ENCODE measurements around the gene AGPAT2.
A peak's percentile ranks its signal among the peaks of the same experiment; 100 is the strongest.

Gene AGPAT2

DNA sequence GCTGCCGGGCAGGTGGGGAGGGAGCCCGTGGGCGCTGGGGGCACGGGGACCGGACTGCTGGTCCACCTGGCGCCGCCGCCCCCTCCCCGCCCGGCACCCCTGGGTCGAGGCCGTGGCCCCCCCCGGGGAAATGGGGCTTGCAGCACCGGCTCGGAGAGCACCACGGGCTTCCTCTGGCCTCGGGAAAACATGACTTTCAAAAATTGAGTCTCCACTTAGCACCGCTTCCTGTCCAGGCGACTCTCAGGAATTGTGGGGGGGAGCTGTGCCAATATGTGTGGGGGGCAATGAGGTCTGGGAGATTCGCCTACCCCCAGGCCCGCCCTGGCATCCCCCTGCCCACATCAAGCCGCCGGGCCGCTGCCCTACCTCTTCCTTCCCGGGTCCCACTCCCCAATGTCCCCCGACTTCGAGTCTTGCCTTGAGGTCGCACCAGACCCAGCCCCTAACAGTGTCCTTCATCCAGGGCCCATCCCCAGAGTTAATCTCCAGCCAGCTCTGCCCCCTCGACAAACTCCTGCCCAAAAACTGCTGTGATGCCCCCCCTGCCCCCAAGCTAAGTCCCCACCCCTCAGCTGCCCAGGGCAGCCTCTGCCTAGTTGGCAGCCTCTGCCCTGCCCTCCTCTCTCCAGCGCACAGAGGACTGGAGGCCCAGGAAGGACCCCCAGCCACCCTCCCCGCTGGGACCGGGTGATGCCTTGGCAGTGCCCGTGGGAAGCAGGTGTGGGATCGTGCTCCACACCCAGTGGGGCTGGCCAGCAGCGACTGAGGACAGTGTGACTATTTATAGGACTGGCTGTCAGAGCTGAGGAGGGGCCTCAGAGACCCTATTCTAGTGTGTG lies 20.7 kb downstream of the AGPAT2 start:
- Histone ChIP-seq H2BK5ac (ENCODE audit: low read depth, low read length, poor library complexity) (no peak overlapping the region), H4K8ac (ENCODE audit: low read depth, low read length) (no peak overlapping the region), H3K23ac (ENCODE audit: low read length) (no peak overlapping the region), H2AK5ac (ENCODE audit: low read length) (peak overlapping the region; percentile 36), H2BK12ac (ENCODE audit: low read length) (no peak overlapping the region), H3K79me1 (ENCODE audit: low read length) (peaks cover 3% of the 10 kb centered on the region), H3K4me3 (ENCODE audit: low read depth, low read length) (peak overlapping the region; percentile 55), H3K18ac (ENCODE audit: low read length) (no peak overlapping the region), H3K36me3 (ENCODE audit: control insufficient read depth in 1 of 2, insufficient read depth in 2 of 2, low read length in 2 of 2) (no peaks in the 10 kb centered on the region), H3K79me2 (ENCODE audit: control insufficient read depth, insufficient read depth, low read length, poor library complexity) (no peaks in the 10 kb centered on the region), H3K14ac (ENCODE audit: low read length) (no peak overlapping the region), H4K12ac (ENCODE audit: low read depth, low read length) (no peak overlapping the region), H3K27ac (ENCODE audit: low read depth, low read length) (no peak overlapping the region), H3K27me3 (ENCODE audit: insufficient read depth, low read length) (peaks cover 5% of the 10 kb centered on the region), H2BK120ac (ENCODE audit: insufficient read depth, low read length, poor library complexity) (no peak overlapping the region), H3K4me1 (ENCODE audit: control insufficient read depth in 1 of 2, insufficient read depth in 2 of 2, low read length in 2 of 2) (peaks cover 3 to 5% of the 10 kb centered on the region in 2 experiments), H3K4ac (ENCODE audit: low read depth, low read length) (no peak overlapping the region), H4K91ac (ENCODE audit: low read depth, low read length) (no peak overlapping the region), H3K9me3 (ENCODE audit: insufficient read depth, low read depth, low read length) (no peaks in the 10 kb centered on the region), H3K9ac (ENCODE audit: low read length) (no peak overlapping the region), H2AFZ (ENCODE audit: insufficient read depth, low read length, poor library complexity) (no peak overlapping the region), H3K4me2 (ENCODE audit: low read length) (peak overlapping the region; percentile 71)
- DNase-seq: no peak
- no CpG with 5 or more reads among the region's 35 CpGs for WGBS (ENCODE audit: extremely low coverage, insufficient coverage, insufficient read length)

DNA sequence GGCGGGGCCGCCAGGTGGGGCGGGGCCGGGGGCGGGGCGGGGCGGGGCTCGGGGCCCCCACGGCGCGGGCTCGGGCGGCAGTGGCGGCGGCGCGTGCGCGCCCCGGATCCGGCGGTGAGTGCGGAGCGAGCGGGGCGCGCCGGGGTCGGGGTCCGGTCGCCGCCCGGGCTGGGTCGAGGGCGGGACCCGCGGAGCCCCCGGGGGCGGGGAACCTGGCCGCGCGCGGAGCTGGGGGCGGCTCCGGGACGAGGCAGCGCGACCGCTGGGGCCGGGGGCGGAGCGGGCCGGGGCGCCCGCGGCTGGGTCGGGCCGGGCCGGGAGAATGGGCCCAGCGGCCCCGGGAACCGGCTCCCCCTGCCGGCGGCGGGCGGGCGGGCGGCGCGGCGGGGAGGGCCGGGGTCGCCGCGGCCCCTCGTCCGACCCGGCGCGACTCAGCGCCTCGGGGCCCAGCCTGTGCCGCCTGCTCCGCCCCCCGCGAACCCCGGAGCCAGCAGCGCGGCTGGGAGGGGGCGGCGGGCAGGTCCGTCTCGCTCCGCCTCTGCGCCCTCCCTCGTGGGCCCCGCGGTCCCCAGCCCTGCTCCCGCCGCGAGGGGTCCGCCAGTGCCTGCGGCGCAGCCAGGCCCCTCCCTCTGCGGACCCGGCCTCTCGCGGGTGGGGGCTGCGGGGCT lies 21.4 kb downstream of the AGPAT2 start:
- Histone ChIP-seq H3K27ac (ENCODE audit: low read depth, low read length) (no peak overlapping the region), H2BK120ac (ENCODE audit: insufficient read depth, low read length, poor library complexity) (no peak overlapping the region), H3K79me2 (ENCODE audit: control insufficient read depth, insufficient read depth, low read length, poor library complexity) (no peaks in the 10 kb centered on the region), H3K14ac (ENCODE audit: low read length) (no peak overlapping the region), H2AFZ (ENCODE audit: insufficient read depth, low read length, poor library complexity) (no peak overlapping the region), H4K12ac (ENCODE audit: low read depth, low read length) (no peak overlapping the region), H3K79me1 (ENCODE audit: low read length) (peaks cover 3% of the 10 kb centered on the region), H3K9ac (ENCODE audit: low read length) (no peak overlapping the region), H3K4me2 (ENCODE audit: low read length) (peak overlapping the region; percentile 71), H2BK5ac (ENCODE audit: low read depth, low read length, poor library complexity) (no peak overlapping the region), H3K4me3 (ENCODE audit: low read depth, low read length) (peak overlapping the region; percentile 59), H4K91ac (ENCODE audit: low read depth, low read length) (peak overlapping the region; percentile 48), H3K9me3 (ENCODE audit: insufficient read depth, low read depth, low read length) (no peaks in the 10 kb centered on the region), H2BK12ac (ENCODE audit: low read length) (no peak overlapping the region), H3K36me3 (ENCODE audit: control insufficient read depth in 1 of 2, insufficient read depth in 2 of 2, low read length in 2 of 2) (no peaks in the 10 kb centered on the region), H3K18ac (ENCODE audit: low read length) (no peak overlapping the region), H3K4me1 (ENCODE audit: control insufficient read depth in 1 of 2, insufficient read depth in 2 of 2, low read length in 2 of 2) (peaks cover 3 to 5% of the 10 kb centered on the region in 2 experiments), H3K23ac (ENCODE audit: low read length) (no peak overlapping the region), H3K4ac (ENCODE audit: low read depth, low read length) (no peak overlapping the region), H2AK5ac (ENCODE audit: low read length) (no peak overlapping the region), H4K8ac (ENCODE audit: low read depth, low read length) (no peak overlapping the region), H3K27me3 (ENCODE audit: insufficient read depth, low read length) (peaks cover 5% of the 10 kb centered on the region)
- no peak for DNase-seq
- no CpG with 5 or more reads among the region's 109 CpGs for WGBS (ENCODE audit: extremely low coverage, insufficient coverage, insufficient read length)

- Histone ChIP-seq H3K79me1 (ENCODE audit: low read length) (peaks cover 3% of the 10 kb centered on the region), H4K8ac (ENCODE audit: low read depth, low read length) (peak overlapping the region; percentile 59), H3K14ac (ENCODE audit: low read length) (peak overlapping the region; percentile 42), H3K4ac (ENCODE audit: low read depth, low read length) (no peak overlapping the region), H3K79me2 (ENCODE audit: control insufficient read depth, insufficient read depth, low read length, poor library complexity) (no peaks in the 10 kb centered on the region), H4K91ac (ENCODE audit: low read depth, low read length) (peak overlapping the region; percentile 48), H3K18ac (ENCODE audit: low read length) (no peak overlapping the region), H2BK120ac (ENCODE audit: insufficient read depth, low read length, poor library complexity) (peak overlapping the region; percentile 55), H2BK5ac (ENCODE audit: low read depth, low read length, poor library complexity) (no peak overlapping the region), H4K12ac (ENCODE audit: low read depth, low read length) (peak overlapping the region; percentile 16), H3K4me1 (ENCODE audit: control insufficient read depth in 1 of 2, insufficient read depth in 2 of 2, low read length in 2 of 2) (peaks cover 3 to 5% of the 10 kb centered on the region in 2 experiments), H2AFZ (ENCODE audit: insufficient read depth, low read length, poor library complexity) (peak overlapping the region; percentile 39), H3K9me3 (ENCODE audit: insufficient read depth, low read depth, low read length) (no peaks in the 10 kb centered on the region), H2AK5ac (ENCODE audit: low read length) (no peak overlapping the region), H3K4me3 (ENCODE audit: low read depth, low read length) (peak overlapping the region; percentile 44), H2BK12ac (ENCODE audit: low read length) (no peak overlapping the region), H3K4me2 (ENCODE audit: low read length) (peak overlapping the region; percentile 68), H3K27me3 (ENCODE audit: insufficient read depth, low read length) (peaks cover 5% of the 10 kb centered on the region), H3K36me3 (ENCODE audit: control insufficient read depth in 1 of 2, insufficient read depth in 2 of 2, low read length in 2 of 2) (no peaks in the 10 kb centered on the region), H3K27ac (ENCODE audit: low read depth, low read length) (no peak overlapping the region), H3K9ac (ENCODE audit: low read length) (no peak overlapping the region), H3K23ac (ENCODE audit: low read length) (no peak overlapping the region)
- no peak for DNase-seq
- WGBS (ENCODE audit: extremely low coverage, insufficient coverage, insufficient read length): no CpG with 5 or more reads among the region's 49 CpGs
These were observed 22.1 kb downstream of the AGPAT2 start for GRCh38 chr9:136665111-136665703.

DNA sequence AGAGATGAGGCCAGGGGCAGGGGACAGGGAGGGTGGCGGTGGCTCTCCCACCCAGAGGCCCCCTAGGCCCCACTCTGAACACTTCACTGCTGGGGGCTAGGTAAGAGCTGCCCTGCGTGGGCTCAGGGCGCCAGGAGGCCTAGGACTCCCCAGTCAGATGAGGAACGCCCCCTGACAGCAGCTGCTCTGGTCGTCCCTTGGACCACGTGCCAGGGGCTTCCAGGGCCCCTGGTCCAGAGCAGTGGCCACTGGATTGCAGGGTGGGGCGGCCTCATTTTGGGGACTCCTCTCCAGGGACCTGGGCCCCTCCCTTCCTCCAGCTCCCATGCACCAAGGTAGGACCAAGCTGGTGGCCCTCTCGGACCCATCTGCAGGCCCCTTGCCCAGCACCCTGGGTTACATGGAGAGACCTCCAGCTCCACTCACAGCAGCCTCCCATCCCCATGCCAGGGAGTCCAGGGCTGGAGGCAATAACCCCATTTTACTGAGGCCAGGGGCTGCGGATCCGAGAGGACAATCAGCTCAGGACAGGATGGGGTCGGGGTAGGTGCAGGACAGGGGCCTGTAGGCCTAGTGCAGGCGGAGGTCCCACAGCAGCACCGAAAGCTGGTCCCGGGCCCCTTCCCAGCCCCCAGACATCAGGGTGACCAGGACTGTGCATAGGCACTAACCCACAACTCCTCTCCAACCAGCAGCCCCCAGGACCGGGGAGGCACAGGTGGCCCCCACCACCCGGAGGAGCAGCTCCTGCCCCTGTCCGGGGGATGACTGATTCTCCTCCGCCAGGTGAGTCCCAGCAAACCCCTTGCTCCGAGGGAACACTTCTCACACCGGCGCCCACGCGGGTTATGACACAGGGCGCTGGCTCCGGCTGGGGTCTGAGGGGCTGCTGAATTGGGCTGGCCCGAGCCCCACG lies 23.0 kb downstream of the AGPAT2 start:
- Histone ChIP-seq H3K4me1 (ENCODE audit: control insufficient read depth in 1 of 2, insufficient read depth in 2 of 2, low read length in 2 of 2) (peaks cover 3 to 5% of the 10 kb centered on the region in 2 experiments), H4K8ac (ENCODE audit: low read depth, low read length) (no peak overlapping the region), H3K4me3 (ENCODE audit: low read depth, low read length) (no peak overlapping the region), H3K18ac (ENCODE audit: low read length) (no peak overlapping the region), H3K36me3 (ENCODE audit: control insufficient read depth in 1 of 2, insufficient read depth in 2 of 2, low read length in 2 of 2) (no peaks in the 10 kb centered on the region), H3K23ac (ENCODE audit: low read length) (no peak overlapping the region), H3K9me3 (ENCODE audit: insufficient read depth, low read depth, low read length) (no peaks in the 10 kb centered on the region), H2AK5ac (ENCODE audit: low read length) (no peak overlapping the region), H3K79me2 (ENCODE audit: control insufficient read depth, insufficient read depth, low read length, poor library complexity) (no peaks in the 10 kb centered on the region), H3K4ac (ENCODE audit: low read depth, low read length) (no peak overlapping the region), H4K12ac (ENCODE audit: low read depth, low read length) (no peak overlapping the region), H3K27me3 (ENCODE audit: insufficient read depth, low read length) (peaks cover 5% of the 10 kb centered on the region), H2BK5ac (ENCODE audit: low read depth, low read length, poor library complexity) (no peak overlapping the region), H3K27ac (ENCODE audit: low read depth, low read length) (no peak overlapping the region), H2BK120ac (ENCODE audit: insufficient read depth, low read length, poor library complexity) (no peak overlapping the region), H2AFZ (ENCODE audit: insufficient read depth, low read length, poor library complexity) (no peak overlapping the region), H2BK12ac (ENCODE audit: low read length) (no peak overlapping the region), H3K9ac (ENCODE audit: low read length) (no peak overlapping the region), H3K14ac (ENCODE audit: low read length) (no peak overlapping the region), H4K91ac (ENCODE audit: low read depth, low read length) (peak overlapping the region; percentile 42), H3K4me2 (ENCODE audit: low read length) (no peak overlapping the region), H3K79me1 (ENCODE audit: low read length) (peaks cover 3% of the 10 kb centered on the region)
- no CpG with 5 or more reads among the region's 27 CpGs for WGBS (ENCODE audit: extremely low coverage, insufficient coverage, insufficient read length)
- DNase-seq: no peak
